Upper lobe of left lung (tissue), 6 donors: Measurements from ENCODE around the gene SAMD4A. TPM values are rescaled to one million over a fixed set of nuclear protein-coding genes. Genes with fewer than 3 reads are reported as not detected.

ENCODE experiments used
- ATAC-seq, 2 donors: fragments of 200-7000 bp; cut with Tn5 transposase; one replicate each; pipeline ENCODE4 v1.9.1; 2022; ENCODE audit warnings: mild to moderate bottlenecking in 2 of 2, moderate library complexity in 2 of 2; ENCODE audit not compliant: low FRiP score in 2 of 2
- DNase-seq, 2 donors: peaks; one replicate each; pipeline ENCODE4 v3.0.0-alpha.2; 2019 to 2020
- H3K27ac ChIP-seq, 4 donors: fragments of 200-600 bp; sonication (generic); one replicate each; pipeline ENCODE4 v1.5.1; 2016 to 2019
- H3K27me3 ChIP-seq, 4 donors: fragments of 200-600 bp; sonication (generic); one replicate each; pipeline ENCODE4 v1.5.1; 2017 to 2019
- H3K36me3 ChIP-seq, 4 donors: fragments of 200-600 bp; sonication (generic); one replicate each; pipeline ENCODE4 v1.5.1; 2016 to 2019
- H3K4me1 ChIP-seq, 4 donors: fragments of 200-600 bp; sonication (generic); one replicate each; pipeline ENCODE4 v1.5.1; 2018 to 2019
- H3K4me3 ChIP-seq, 4 donors: fragments of 200-600 bp; sonication (generic); one replicate each; pipeline ENCODE4 v1.5.1; 2017 to 2019; ENCODE audit warnings: mild to moderate bottlenecking in 2 of 4, moderate library complexity in 1 of 4
- H3K9me3 ChIP-seq, 4 donors: fragments of 200-600 bp; sonication (generic); one replicate each; pipeline ENCODE4 v1.5.1; 2018 to 2019
- EP300 ChIP-seq, 4 donors: sonication (generic); formaldehyde crosslinking; IDR thresholded peaks; one replicate each; pipeline ENCODE4 v1.5.1; 2017; ENCODE audit warnings: antibody characterized with exemption in 4 of 4, control low read depth in 2 of 4
- POLR2A ChIP-seq, 4 donors: fragments of 450-650 bp; IDR thresholded peaks; one replicate each; pipeline ENCODE4 v1.5.1; 2016 to 2017; ENCODE audit warnings: antibody characterized with exemption in 4 of 4, mild to moderate bottlenecking in 2 of 4
- POLR2AphosphoS5 ChIP-seq, 2 donors: sonication (generic); formaldehyde crosslinking; IDR thresholded peaks; one replicate each; pipeline ENCODE4 v1.5.1; 2017; ENCODE audit warnings: antibody characterized with exemption in 2 of 2
- WGBS, 2 donors: methylation state at CpG; one replicate each; pipeline ENCODE4 v1.1.5; 2017 to 2018; 5-methylcytosine and 5-hydroxymethylcytosine counted together
- total RNA-seq, 6 donors: library from RNA; depleted of rRNA in 4 of 6; stranded (reverse); fragments of >200 nt in 4 of 6; gene quantifications; one replicate each; pipeline versions ENCODE4 v1.1.0 to v1.2.1, GENCODE V29; 2016 to 2021
- TF ChIP-seq, protein P1 (sequence below), 6 experiments: fragments of 450-650 bp in 4 of 6; fragments of 200-600 bp in 2 of 6; sonication (generic) in 2 of 6; IDR thresholded peaks; one replicate each; pipeline ENCODE4 v1.5.1; 2016 to 2019; ENCODE audit warnings: antibody characterized with exemption in 6 of 6
- donor health status: DM: no; HTN: no; CAD: no; lungs with moderate emphysema.
- donor health status: DM: no; HTN: yes; CAD: no; lungs with severe emphysema.

The SAMD4A gene
- total RNA-seq, 6 donors from 2014 or later, result 26.0 to 68.3 (median 37.0) TPM

DNA sequence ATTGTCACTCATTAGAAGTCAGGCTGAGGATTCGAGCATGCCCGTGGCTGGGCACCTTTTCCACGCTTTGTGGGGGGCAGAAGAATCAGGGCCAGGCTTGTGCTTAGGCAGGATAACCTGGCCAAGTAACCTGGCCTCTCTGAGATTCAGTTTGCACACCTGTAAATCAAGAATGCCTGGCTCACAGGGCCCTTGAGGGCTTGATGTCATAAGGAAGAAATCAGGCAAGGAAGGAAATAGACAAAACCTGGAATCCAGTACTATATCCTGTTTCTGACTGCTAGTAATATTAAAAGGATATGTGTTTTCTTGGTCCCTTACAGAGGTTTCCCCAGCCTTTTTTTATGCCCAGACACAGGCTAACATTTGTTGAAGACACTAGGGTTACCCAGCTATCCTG, 91.9 kb downstream of the SAMD4A start:
- no peaks in the 10 kb centered on the region for H3K36me3 ChIP-seq
- WGBS, 2 donors, result 82 to 86% methylated on average over 3 of the region's 3 CpGs

DNA sequence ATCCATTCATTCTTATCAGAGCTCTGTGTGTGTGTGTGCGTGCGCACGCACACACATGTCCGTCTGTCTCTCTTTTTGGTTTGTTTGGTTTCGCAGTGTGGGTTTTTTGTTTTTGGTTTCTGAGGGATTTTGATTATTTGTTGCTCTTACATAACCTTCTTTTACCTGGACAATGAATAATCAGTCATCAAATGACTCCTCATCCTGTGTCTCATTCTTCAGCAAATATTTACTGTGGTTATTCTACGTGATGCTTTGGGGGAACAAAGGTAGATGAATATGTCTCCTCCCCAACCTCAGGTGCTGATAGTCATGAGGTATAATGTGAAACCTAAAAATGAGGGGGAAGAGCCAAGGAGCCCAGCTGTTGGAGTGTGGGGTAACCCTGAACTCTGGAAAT, 92.4 kb downstream of the SAMD4A start:
- Histone ChIP-seq H3K27me3 (no peaks in the 10 kb centered on the region), H3K4me1 (peaks cover under 1 to 9% (median 4%) of the 10 kb centered on the region in 4 donors), H3K9me3 (no peaks in the 10 kb centered on the region), H3K36me3 (no peaks in the 10 kb centered on the region), H3K4me3 (no peak overlapping the region), H3K27ac (no peak overlapping the region)
- TF ChIP-seq POLR2AphosphoS5 (IDR thresholded peaks at IDR 0.05) (no peak), POLR2A (IDR thresholded peaks at IDR 0.05) (no peak), EP300 (IDR thresholded peaks at IDR 0.05) (no peak)
- TF ChIP-seq, protein P1, sequence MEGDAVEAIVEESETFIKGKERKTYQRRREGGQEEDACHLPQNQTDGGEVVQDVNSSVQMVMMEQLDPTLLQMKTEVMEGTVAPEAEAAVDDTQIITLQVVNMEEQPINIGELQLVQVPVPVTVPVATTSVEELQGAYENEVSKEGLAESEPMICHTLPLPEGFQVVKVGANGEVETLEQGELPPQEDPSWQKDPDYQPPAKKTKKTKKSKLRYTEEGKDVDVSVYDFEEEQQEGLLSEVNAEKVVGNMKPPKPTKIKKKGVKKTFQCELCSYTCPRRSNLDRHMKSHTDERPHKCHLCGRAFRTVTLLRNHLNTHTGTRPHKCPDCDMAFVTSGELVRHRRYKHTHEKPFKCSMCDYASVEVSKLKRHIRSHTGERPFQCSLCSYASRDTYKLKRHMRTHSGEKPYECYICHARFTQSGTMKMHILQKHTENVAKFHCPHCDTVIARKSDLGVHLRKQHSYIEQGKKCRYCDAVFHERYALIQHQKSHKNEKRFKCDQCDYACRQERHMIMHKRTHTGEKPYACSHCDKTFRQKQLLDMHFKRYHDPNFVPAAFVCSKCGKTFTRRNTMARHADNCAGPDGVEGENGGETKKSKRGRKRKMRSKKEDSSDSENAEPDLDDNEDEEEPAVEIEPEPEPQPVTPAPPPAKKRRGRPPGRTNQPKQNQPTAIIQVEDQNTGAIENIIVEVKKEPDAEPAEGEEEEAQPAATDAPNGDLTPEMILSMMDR (IDR thresholded peaks at IDR 0.05), result no peak
- 78 to 79% methylated on average over 6 of the region's 6 CpGs for WGBS, 2 donors
- DNase-seq (no peak), ATAC-seq (no peak)

More for the DNA sequence above, 91.9 kb downstream of the SAMD4A start:
- Histone ChIP-seq H3K9me3 (no peaks in the 10 kb centered on the region), H3K27ac (no peak overlapping the region), H3K27me3 (no peaks in the 10 kb centered on the region), H3K4me1 (peaks cover 6 to 10% (median 8%) of the 10 kb centered on the region in 4 donors), H3K4me3 (no peak overlapping the region)
- DNase-seq (no peak), ATAC-seq (no peak)
- TF ChIP-seq EP300 (IDR thresholded peaks at IDR 0.05) (no peak), POLR2AphosphoS5 (IDR thresholded peaks at IDR 0.05) (no peak), POLR2A (IDR thresholded peaks at IDR 0.05) (no peak)
- TF ChIP-seq, protein P1 (IDR thresholded peaks at IDR 0.05), result no peak

DNA sequence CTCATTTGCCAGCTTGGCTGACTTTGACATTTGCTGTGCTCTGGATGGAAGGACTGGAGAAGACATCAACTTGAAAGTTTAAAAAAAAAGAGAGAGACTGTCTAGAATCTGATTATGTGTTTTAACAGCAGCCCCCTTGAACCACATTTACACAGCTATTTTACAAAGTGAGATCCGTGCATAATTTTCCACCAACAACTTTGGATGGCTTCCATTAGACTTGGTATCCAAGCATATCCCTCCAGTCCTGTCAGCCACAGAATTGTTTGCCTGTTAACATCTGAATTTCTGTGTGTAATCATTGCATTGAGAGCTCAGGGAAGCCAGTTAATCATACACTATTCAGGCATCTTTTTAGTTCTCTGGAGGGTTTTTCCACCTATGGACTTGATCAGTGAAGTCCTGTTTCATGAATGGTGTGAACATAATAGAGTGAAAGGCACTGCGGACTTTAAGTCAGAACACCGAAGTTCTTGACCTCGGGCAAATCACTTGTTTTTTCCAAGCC, 93.7 kb downstream of the SAMD4A start:
- H3K9me3 ChIP-seq, result no peaks in the 10 kb centered on the region
- TF ChIP-seq, protein P1 (IDR thresholded peaks at IDR 0.05), result no peak
- TF ChIP-seq POLR2AphosphoS5 (IDR thresholded peaks at IDR 0.05) (no peak), EP300 (IDR thresholded peaks at IDR 0.05) (no peak), POLR2A (IDR thresholded peaks at IDR 0.05) (no peak)

DNA sequence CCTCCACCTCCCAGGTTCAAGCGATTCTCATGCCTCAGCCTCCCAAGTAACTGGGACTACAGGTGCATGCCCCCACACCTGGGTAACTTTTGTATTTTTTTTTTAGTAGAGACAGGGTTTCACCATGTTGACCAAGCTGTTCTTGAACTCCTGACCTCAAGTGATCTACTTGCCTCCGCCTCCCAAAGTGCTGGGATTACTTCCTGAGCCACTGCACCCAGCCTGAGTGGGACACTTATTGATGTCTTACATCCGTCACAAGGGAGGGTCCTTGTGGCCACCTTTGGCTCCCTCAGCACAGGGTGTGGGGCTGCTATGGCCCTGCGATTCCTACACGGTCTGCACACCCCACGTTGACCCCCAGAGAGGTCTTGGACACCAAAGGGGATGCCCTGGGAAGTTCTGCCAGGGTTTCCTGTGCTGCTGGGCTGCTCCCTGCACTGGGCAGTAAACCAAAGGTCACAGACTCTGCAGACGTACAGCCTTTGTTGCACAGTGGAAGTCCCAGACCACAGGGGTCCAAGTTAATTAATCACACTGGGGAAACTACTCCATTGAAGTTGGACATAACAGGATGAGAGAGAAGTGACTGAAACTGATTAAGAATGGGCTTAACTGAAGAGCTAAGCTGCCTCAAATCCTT, 95.7 kb downstream of the SAMD4A start:
- H3K27ac ChIP-seq, result no peak overlapping the region
- WGBS, 2 donors, result 49 to 84% methylated on average over 5 to 7 of the region's 7 CpGs
- no peak for TF ChIP-seq EP300 (IDR thresholded peaks at IDR 0.05)
- TF ChIP-seq, protein P1 (IDR thresholded peaks at IDR 0.05), result no peak
- TF ChIP-seq POLR2AphosphoS5 (IDR thresholded peaks at IDR 0.05), result no peak
- TF ChIP-seq POLR2A (IDR thresholded peaks at IDR 0.05), result no peak
- no peaks in the 10 kb centered on the region for H3K27me3 ChIP-seq
- peaks cover 0 to 3% (median 0%) of the 10 kb centered on the region in 4 donors for H3K4me1 ChIP-seq
- H3K36me3 ChIP-seq, result no peaks in the 10 kb centered on the region
- no peaks in the 10 kb centered on the region for H3K9me3 ChIP-seq
- DNase-seq (no peak), ATAC-seq (peak in 1 of 2 donors; percentile 55)
- no peak overlapping the region for H3K4me3 ChIP-seq

More for the DNA sequence above, 93.7 kb downstream of the SAMD4A start:
- H3K36me3 ChIP-seq, result no peaks in the 10 kb centered on the region
- ATAC-seq (no peak), DNase-seq (no peak)
- no peak overlapping the region for H3K4me3 ChIP-seq
- no peaks in the 10 kb centered on the region for H3K27me3 ChIP-seq
- 71 to 74% methylated on average over 4 of the region's 4 CpGs for WGBS, 2 donors
- peaks cover 0 to 3% (median 0%) of the 10 kb centered on the region in 4 donors for H3K4me1 ChIP-seq
- H3K27ac ChIP-seq, result no peak overlapping the region

DNA sequence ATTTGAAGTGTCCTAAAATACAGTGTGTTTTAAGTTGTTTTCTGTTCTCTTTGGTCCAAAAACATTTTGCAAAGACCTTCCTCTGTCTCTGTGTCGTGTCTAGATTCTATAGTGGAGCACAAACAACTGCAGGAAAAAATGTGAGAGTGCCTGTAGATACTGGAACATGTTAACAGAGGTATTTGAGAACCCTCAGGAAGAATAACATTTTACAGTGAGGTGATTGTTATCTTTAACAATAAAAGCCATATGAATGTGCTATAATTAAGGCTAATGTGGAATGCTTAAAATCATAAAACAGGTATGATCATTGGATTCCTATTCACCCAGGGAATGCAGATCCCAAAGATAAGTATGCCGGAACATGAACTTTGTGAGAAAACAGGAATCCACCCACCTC, 98.0 kb downstream of the SAMD4A start:
- no peak overlapping the region for H3K4me3 ChIP-seq
- ATAC-seq (no peak), DNase-seq (no peak)
- TF ChIP-seq POLR2AphosphoS5 (IDR thresholded peaks at IDR 0.05) (no peak), EP300 (IDR thresholded peaks at IDR 0.05) (no peak), POLR2A (IDR thresholded peaks at IDR 0.05) (no peak)
- TF ChIP-seq, protein P1 (IDR thresholded peaks at IDR 0.05), result no peak
- no peaks in the 10 kb centered on the region for H3K36me3 ChIP-seq
- H3K27me3 ChIP-seq, result no peaks in the 10 kb centered on the region
- H3K4me1 ChIP-seq, result peaks cover 0 to 3% (median 0%) of the 10 kb centered on the region in 4 donors
- 75 to 78% methylated on average over 2 of the region's 2 CpGs for WGBS, 2 donors
- no peak overlapping the region for H3K27ac ChIP-seq
- no peaks in the 10 kb centered on the region for H3K9me3 ChIP-seq
